GM18505 (cell line): ENCODE results near the gene CBLN2.

Experiments
- ATAC-seq: cut with Tn5 transposase; IDR thresholded peaks from one replicate; pipeline ENCODE4 v1.9.1; 2021; ENCODE audit not compliant: unreplicated experiment
- POLR2A ChIP-seq: IDR thresholded peaks from 4 replicates; pipeline ENCODE4 v1.6.1; 2011; ENCODE audit warnings: borderline replicate concordance; ENCODE audit not compliant: insufficient read depth, insufficient read length; ENCODE audit errors: extremely low read depth

The CBLN2 gene

DNA sequence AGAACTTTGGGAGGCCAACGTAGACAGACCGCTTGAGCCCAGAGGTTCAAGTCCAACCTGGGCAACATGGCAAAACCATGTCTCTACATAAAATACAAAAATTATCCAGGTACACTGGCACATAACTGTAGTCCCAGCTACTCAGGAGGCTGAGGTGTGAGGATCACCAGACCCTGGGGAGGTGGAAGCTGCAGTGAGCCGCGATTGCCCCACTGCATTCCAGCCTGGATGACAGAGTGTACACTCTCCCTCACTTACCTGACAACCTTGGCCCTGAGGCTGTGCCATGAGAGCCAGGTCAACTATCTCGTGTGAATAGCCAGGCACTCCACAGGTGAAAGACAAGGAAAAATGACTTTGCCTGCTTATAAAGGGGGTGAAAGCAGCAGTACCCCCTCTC, 39.3 kb downstream of the CBLN2 start:
- ATAC-seq, result no peak
- TF ChIP-seq POLR2A, result no peak

DNA sequence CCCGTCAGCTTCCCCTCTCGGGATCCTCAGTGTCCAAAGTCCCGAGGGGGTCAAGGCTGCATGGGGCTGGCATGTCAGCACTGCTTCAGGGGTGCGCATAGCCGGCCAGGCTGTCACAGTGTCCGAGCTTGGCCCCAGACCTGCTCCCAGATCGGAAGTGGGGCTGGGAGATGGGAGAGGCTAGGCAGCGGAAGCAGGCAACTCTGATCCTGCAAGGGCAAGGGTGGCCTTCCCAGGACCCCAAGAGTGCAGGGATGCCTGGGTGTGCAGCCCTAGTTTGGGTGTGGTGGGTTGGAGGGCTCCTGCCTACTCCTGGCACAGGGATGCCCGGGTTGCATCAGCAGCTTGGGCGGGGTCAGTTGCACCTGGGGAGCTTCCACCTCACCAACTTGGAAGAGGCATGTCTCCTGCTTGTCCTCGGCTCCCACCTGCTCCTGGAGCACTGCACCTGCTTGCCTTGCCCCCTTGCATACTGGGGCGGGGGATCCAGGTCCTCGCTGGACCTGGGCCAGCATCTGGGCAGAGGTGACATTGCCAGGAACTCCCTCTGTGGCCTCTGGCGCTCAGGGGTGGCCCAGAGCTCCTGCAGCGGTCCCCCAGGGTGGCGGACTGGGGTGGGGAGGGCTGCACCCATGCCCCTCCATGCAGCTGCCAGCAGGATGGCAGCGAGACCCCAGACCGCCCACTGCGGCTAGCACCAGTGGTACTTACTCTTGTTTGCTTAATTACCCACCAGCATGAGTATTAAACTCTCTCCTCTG, 41.3 kb downstream of the CBLN2 start:
- no peak for ATAC-seq
- no peak for TF ChIP-seq POLR2A

DNA sequence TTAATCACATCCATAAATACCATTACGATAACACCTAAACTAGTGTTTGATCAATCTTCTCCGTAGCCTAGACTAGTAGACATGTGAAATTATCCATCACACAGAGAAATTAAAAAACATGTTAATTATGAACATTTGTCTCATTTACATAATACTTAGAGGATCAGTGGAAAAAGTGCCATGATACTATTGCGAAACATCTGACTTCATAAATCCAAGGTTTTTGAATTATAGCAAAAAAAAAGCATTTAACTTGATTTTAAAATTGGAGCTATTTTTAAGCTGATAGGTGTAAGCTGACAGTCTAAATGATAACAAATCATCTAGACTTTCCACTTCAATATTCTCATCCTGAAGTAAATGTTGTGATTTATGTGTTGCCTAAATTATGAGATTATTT, 51.6 kb downstream of the CBLN2 start:
- ATAC-seq, result no peak
- no peak for TF ChIP-seq POLR2A
